ENCODE results near the gene UBE2D2.
"Not testable (repeated sequence)": the region's sequence is repeated elsewhere in the genome, so short reads cannot be mapped to it uniquely, and the experiment has no call there.

Gene UBE2D2

GRCh38 chr5:139560752-139561654, at the start of gene UBE2D2:
Gene UBE2D2 (plus strand): TSS chr5:139561339. CDS start chr5:139561792, 453 bp downstream.
- DNase-seq = peak; percentile 92 to 97 (median 95)

GRCh38 chr5:139512786-139513390, 48.3 kb upstream of the UBE2D2 start:
- no peak for DNase-seq

GRCh38 chr5:139513434-139513833, 47.7 kb upstream of the UBE2D2 start:
- DNase-seq = peak; percentile 45 to 74 (median 72)

DNA sequence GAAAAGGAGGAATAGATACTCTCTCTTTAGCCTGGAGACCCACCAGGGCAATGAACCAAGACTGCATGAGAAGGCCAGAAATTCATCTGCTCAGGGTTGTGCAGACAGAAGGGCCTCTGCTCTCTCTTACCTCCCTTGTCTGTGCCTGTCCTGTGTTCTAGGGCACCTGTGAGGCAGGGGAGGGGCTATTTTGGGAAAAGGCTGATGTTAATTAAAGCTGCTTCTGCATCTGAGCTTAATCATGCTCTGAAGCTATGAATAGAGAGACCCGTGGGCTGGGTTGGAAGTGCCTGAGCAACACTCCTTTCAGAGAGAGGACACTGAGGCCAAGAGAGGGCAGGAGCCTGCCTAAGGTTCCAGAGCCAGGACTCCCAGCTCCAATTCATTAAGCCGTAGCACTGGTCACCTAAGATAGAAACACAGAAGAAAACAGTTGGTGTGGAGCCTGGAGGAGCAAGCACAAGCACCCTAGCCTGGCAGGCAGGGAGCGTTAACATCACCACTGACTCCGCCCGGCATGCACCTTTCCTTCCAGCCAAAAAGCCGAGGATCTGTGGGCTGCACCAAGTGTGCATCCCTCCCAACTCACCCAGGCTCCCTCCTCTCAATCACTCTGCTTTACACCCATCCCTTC, 47.2 kb upstream of the UBE2D2 start:
- DNase-seq = no peak

- no peak for DNase-seq
Observed at GRCh38 chr5:139514486-139514856, 46.7 kb upstream of the UBE2D2 start.

GRCh38 chr5:139517683-139518564, 43.2 kb upstream of the UBE2D2 start:
- peak; percentile 73 to 90 (median 83) for DNase-seq

DNA sequence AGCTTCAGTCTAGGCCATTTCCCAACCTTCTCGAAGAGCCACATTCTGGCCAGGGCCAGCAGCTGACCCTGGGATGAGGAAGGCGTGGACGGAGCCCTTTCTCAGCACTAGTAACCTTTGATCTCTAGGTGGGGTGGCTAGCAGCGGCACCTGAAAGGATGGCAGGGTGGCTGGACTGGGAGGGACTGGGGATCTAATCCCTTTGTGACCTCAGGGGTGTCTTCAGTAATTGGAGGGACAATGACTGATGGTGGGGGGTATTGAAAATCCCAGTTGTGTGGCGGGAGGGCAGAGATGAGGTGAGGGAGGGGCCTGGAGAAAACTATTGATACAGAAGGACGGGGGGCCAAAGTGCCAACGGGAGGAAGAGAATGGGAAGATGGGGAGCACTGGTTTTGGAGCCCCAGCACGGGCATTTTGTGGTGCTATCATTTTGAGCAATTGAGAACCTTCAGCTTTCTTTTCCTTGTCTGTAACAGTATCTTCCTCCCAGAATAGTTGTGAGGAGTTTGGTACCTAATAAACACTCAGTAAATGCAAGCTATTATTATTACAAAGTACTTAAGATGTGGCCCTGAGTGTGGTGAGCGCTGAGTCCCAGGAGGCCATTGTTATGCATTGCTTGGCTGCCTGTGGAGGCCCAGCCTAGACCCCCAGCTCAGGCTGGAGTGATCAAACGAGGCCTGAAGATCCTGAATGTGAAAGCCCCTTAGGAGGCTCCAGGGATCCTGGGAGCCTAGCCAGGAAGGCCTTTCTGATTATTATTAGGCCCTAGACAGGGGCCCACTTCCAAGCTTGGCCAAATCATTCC, 37.3 kb upstream of the UBE2D2 start:
- no peak for DNase-seq

- no peak for DNase-seq
Observed at GRCh38 chr5:139524446-139524845, 36.7 kb upstream of the UBE2D2 start.

GRCh38 chr5:139524940-139525585, 36.1 kb upstream of the UBE2D2 start:
- no peak for DNase-seq

- DNase-seq = not testable (repeated sequence)
Observed at GRCh38 chr5:139525586-139526308, 35.4 kb upstream of the UBE2D2 start.

DNA sequence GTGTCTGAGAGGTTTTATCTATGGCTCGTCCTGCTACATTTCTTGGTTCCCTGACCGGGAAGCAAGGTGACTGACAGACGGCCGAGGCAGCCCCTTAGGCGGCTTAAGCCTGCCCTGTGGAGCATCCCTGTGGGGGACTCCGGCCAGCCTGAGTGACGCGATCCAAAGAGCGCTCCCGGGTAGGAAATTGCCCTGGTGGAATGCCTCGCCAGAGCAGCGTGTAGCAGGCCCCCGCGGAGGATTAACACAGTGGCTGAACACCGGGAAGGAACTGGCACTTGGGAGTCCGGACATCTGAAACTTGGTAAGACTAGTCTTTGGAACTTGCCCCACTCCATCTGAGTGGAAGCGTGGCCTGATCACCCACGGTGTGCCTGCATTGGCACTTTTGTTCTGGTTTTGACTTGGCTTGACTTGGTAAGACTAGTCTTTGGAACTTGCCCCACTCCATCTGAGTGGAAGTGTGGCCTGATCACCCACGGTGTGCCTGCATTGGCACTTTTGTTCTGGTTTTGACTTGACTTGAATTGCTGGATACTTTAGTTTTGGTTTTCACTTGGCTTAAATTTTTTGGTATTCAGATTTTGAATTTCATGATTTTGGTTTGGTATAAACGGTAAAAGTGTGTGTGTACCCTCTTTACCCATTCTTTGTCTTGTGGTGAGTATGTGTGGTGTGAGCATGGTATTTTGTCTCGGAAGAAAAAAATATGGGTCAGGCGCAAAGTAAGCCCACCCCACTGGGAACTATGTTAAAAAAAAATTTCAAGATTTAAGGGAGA, 34.6 kb upstream of the UBE2D2 start:
- not testable (repeated sequence) for DNase-seq

GRCh38 chr5:139527090-139527470, 34.1 kb upstream of the UBE2D2 start:
- DNase-seq = not testable (repeated sequence)

GRCh38 chr5:139527896-139528467, 33.2 kb upstream of the UBE2D2 start:
- DNase-seq = not testable (repeated sequence)

GRCh38 chr5:139528695-139529094, 32.4 kb upstream of the UBE2D2 start:
- DNase-seq = not testable (repeated sequence)

DNA sequence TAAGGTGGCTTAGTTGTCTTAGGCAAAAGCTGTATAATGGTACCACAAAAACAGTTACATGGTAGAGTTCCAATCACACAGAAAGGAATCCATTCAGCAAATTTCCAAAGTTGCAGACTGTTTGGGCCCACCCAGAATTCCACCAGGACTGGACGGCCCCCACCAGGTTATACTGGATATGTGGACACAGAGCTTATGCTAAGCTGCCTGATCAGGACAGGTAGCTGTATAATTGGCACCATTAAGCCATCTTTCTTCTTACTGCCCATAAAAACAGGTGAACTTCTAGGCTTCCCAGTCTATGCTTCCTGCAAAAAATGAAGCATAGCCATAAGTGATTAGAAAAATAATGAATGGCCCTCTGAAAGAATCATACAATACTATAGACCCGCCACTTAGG, 31.1 kb upstream of the UBE2D2 start:
- DNase-seq = not testable (repeated sequence)

DNA sequence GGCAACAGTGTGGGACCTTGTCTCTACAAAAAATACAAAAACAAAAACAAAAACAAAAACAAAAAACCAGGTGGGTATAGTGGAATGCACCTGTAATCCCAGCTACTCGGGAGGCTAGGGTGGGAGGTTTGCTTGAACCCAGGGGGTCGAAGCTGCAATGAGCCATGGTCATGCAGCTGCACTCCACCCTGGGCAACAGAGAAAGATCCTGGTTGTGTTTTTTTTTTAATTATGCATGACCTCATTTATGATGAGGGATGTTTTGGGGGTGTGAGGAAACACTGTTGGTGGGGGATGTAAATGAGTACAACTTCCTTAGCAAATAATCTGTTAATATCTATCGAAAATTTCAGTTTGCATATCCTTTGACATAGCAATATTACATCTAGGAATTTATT, 29.4 kb upstream of the UBE2D2 start:
- no peak for DNase-seq

DNA sequence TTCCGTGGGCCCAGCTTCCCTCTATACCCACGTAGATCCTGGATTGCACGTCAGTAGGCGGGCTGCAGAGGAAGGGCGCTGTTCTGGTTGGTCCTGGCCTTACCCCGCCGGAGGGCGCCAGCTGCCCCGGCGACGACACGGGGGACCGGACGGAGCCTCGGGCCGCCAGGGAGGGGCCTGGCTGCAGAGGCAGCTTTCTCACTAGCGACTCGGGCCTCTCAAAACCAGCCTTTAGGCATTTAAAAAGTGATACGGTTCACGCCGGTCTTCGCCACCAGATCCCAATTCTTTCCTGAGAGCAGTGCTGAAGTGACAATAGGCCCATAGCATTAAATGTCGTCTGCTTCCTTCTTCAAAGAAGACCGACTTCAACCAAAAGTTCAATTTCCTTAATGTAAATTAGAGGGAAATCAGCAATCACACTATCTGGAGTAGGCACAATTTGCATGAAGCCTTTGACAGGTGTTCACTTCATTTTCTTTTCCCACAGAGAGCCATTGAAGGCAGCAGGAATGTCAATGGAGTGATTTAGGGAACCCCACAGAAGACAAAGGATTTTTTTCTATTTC, 17.6 kb upstream of the UBE2D2 start:
- peak in 1 of 3 experiments; percentile 5 for DNase-seq

GRCh38 chr5:139546593-139546992, 14.5 kb upstream of the UBE2D2 start:
- not testable (repeated sequence) for DNase-seq
